H1 (cell line): ENCODE data around the gene CASQ1. TPM values are rescaled to one million over a fixed set of nuclear protein-coding genes. Genes with fewer than 3 reads are reported as not detected.

Experiments used
- CTCF ChIA-PET: fragments of 300-600 bp; sonication (Branson Sonifier 250); formaldehyde crosslinking; loops from one replicate; lab custom pipeline; 2021; ENCODE audit not compliant: partially characterized antibody; lab: Charles Lee
- POLR2A ChIA-PET: fragments of 300-600 bp; sonication (Branson Sonifier 250); formaldehyde crosslinking; loops from one replicate; lab custom pipeline; 2021; ENCODE audit warnings: inconsistent platforms; ENCODE audit not compliant: partially characterized antibody; lab: Charles Lee
- DNase-seq, 2 experiments: peaks; one replicate each; pipeline versions ENCODE4 v3.0.0 to v3.0.0-alpha.2; 2010 to 2022; ENCODE audit warnings: low spot score in 2 of 2, low read depth in 1 of 2, mixed read lengths in 1 of 2
- FAIRE-seq: peaks from 2 replicates; lab custom pipeline; 2011; peaks lifted over from hg19 to GRCh38; lab: Jason Lieb, UNC
- H2AFZ ChIP-seq: 2 replicates; pipeline ENCODE4 v1.8.1; 2012; ENCODE audit warnings: low read length, inconsistent platforms
- H2AK5ac ChIP-seq: 2 replicates; pipeline ENCODE4 v1.6.1; 2013; ENCODE audit warnings: low read depth, low read length
- H2BK120ac ChIP-seq: replicated peaks from 2 replicates; pipeline ENCODE3; 2013; ENCODE audit warnings: low read depth, low read length, inconsistent platforms
- H2BK12ac ChIP-seq: 2 replicates; pipeline ENCODE4 v1.6.1; 2013; ENCODE audit warnings: low read depth, low read length
- H2BK15ac ChIP-seq: 2 replicates; pipeline ENCODE4 v1.6.1; 2013; ENCODE audit warnings: low read length
- H2BK20ac ChIP-seq: 2 replicates; pipeline ENCODE4 v1.6.1; 2013; ENCODE audit warnings: low read length
- H2BK5ac ChIP-seq: 2 replicates; pipeline ENCODE4 v1.6.1; 2013; ENCODE audit warnings: low read depth, low read length
- H3K14ac ChIP-seq: 2 replicates; pipeline ENCODE4 v1.6.1; 2013; ENCODE audit warnings: inconsistent platforms; ENCODE audit not compliant: insufficient read length
- H3K18ac ChIP-seq: 2 replicates; pipeline ENCODE4 v1.6.1; 2013; ENCODE audit warnings: low read length; ENCODE audit errors: extremely low read depth
- H3K23ac ChIP-seq: 2 replicates; pipeline ENCODE4 v1.6.1; 2013; ENCODE audit warnings: inconsistent platforms; ENCODE audit not compliant: insufficient read length
- H3K23me2 ChIP-seq: 2 replicates; pipeline ENCODE4 v1.6.1; 2013; ENCODE audit warnings: low read depth, low read length
- H3K27ac ChIP-seq: 2 replicates; pipeline ENCODE4 v1.6.1; 2011; ENCODE audit warnings: low read depth, low read length, inconsistent platforms
- H3K27me3 ChIP-seq, 4 experiments: replicated peaks in 1 of 4; 1 replicate in 1 of 4; 2 replicates in 3 of 4; pipeline versions ENCODE4 v1.6.1 to v1.8.1; 2011 to 2013; ENCODE audit warnings: low read length in 3 of 4, mild to moderate bottlenecking in 3 of 4, inconsistent platforms in 2 of 4, mixed read lengths in 2 of 4, moderate library complexity in 1 of 4; ENCODE audit not compliant: control insufficient read depth in 3 of 4, insufficient read depth in 3 of 4; ENCODE audit errors: extremely low read depth in 1 of 4
- H3K36me3 ChIP-seq, 4 experiments: 2 replicates each; pipeline versions ENCODE4 v1.6.1 to v1.8.1; 2011 to 2013; ENCODE audit warnings: mild to moderate bottlenecking in 4 of 4, low read length in 3 of 4, moderate library complexity in 2 of 4, control low read depth in 1 of 4, inconsistent platforms in 1 of 4; ENCODE audit not compliant: insufficient read depth in 4 of 4, control insufficient read depth in 2 of 4
- H3K4ac ChIP-seq: replicated peaks from 2 replicates; pipeline ENCODE3; 2013; ENCODE audit warnings: low read length, low read depth, mixed read lengths, inconsistent platforms; ENCODE audit not compliant: insufficient read length
- H3K4me1 ChIP-seq, 4 experiments: replicated peaks in 1 of 4; 1 replicate in 1 of 4; 2 replicates in 3 of 4; pipeline versions ENCODE4 v1.6.1 to v1.8.1; 2011 to 2013; ENCODE audit warnings: low read length in 3 of 4, inconsistent platforms in 2 of 4, mixed read lengths in 1 of 4; ENCODE audit not compliant: insufficient read depth in 4 of 4, control insufficient read depth in 3 of 4
- H3K4me2 ChIP-seq, 2 experiments: 2 replicates each; pipeline versions ENCODE4 v1.6.1 to v1.8.1; 2011 to 2013; ENCODE audit warnings: low read depth in 2 of 2, low read length in 2 of 2, control low read depth in 1 of 2, inconsistent platforms in 1 of 2, mild to moderate bottlenecking in 1 of 2; ENCODE audit not compliant: insufficient read depth in 1 of 2
- H3K4me3 ChIP-seq, 4 experiments: fragments of 200-600, 300-600 bp in 1 of 4; sonication (generic), shearing (Covaris generic), sonication (Bioruptor Twin) in 1 of 4; 2 replicates each; pipeline versions ENCODE4 v1.5.1 to v1.8.1; 2011 to 2016; ENCODE audit warnings: low read length in 4 of 4, low read depth in 3 of 4, control low read depth in 2 of 4, inconsistent platforms in 2 of 4, mild to moderate bottlenecking in 2 of 4, mixed read lengths in 1 of 4, moderate library complexity in 1 of 4; ENCODE audit not compliant: insufficient read depth in 2 of 4; ENCODE audit errors: extremely low read depth in 1 of 4
- H3K56ac ChIP-seq: replicated peaks from 2 replicates; pipeline ENCODE3; 2013; ENCODE audit warnings: low read depth, mild to moderate bottlenecking, mixed read lengths, low read length, inconsistent platforms; ENCODE audit not compliant: insufficient read length
- H3K79me1 ChIP-seq: 2 replicates; pipeline ENCODE4 v1.6.1; 2013; ENCODE audit warnings: low read depth, low read length, control low read depth
- H3K79me2 ChIP-seq, 2 experiments: 2 replicates each; pipeline versions ENCODE4 v1.6.1 to v1.8.1; 2012 to 2013; ENCODE audit warnings: low read length in 2 of 2, mild to moderate bottlenecking in 2 of 2, inconsistent platforms in 1 of 2; ENCODE audit not compliant: insufficient read depth in 2 of 2, control insufficient read depth in 1 of 2
- H3K9ac ChIP-seq, 4 experiments: replicated peaks in 1 of 4; 1 replicate in 1 of 4; 2 replicates in 3 of 4; pipeline versions ENCODE4 v1.6.1 to v1.8.1; 2011 to 2013; ENCODE audit warnings: low read depth in 3 of 4, low read length in 3 of 4, control low read depth in 2 of 4, mild to moderate bottlenecking in 2 of 4, moderate library complexity in 2 of 4, inconsistent platforms in 1 of 4; ENCODE audit errors: extremely low read depth in 1 of 4
- H3K9me3 ChIP-seq, 2 experiments: 2 replicates each; pipeline versions ENCODE4 v1.6.1 to v1.8.1; 2012 to 2013; ENCODE audit warnings: mild to moderate bottlenecking in 2 of 2, moderate library complexity in 2 of 2, control low read depth in 1 of 2, inconsistent platforms in 1 of 2, low read depth in 1 of 2, low read length in 1 of 2, mixed read lengths in 1 of 2; ENCODE audit not compliant: insufficient read depth in 2 of 2
- H4K20me1 ChIP-seq, 2 experiments: replicated peaks in 1 of 2; 2 replicates each; pipeline versions ENCODE3 to v1.8.1; 2011 to 2013; ENCODE audit warnings: inconsistent platforms in 2 of 2, low read length in 2 of 2, mild to moderate bottlenecking in 1 of 2; ENCODE audit not compliant: insufficient read depth in 2 of 2, control insufficient read depth in 1 of 2
- H4K5ac ChIP-seq: 2 replicates; pipeline ENCODE4 v1.6.1; 2013; ENCODE audit warnings: low read length, low read depth, mixed read lengths, inconsistent platforms; ENCODE audit not compliant: insufficient read length
- H4K8ac ChIP-seq: 2 replicates; pipeline ENCODE4 v1.8.0; 2013; ENCODE audit warnings: mild to moderate bottlenecking, moderate library complexity, low read length, inconsistent platforms; ENCODE audit not compliant: insufficient read depth; ENCODE audit errors: extremely low read depth
- H4K91ac ChIP-seq: replicated peaks from 2 replicates; pipeline ENCODE3; 2013; ENCODE audit warnings: low read length, mixed read lengths, inconsistent platforms; ENCODE audit not compliant: insufficient read length
- ASH2L ChIP-seq: fragments of 200-600, 300-600 bp; sonication (generic); IDR thresholded peaks from one replicate; pipeline ENCODE4 v1.7.1; 2017; ENCODE audit warnings: low read length
- BCL11A ChIP-seq, 2 experiments: IDR thresholded peaks; one replicate each; pipeline ENCODE4 v1.6.1; 2011; ENCODE audit warnings: low read depth in 2 of 2, low read length in 2 of 2, mild to moderate bottlenecking in 2 of 2
- CHD2 ChIP-seq: IDR thresholded peaks from 2 replicates; pipeline ENCODE4 v1.6.1; 2012; ENCODE audit warnings: low read length, improper control_type of control experiment
- JUN ChIP-seq: IDR thresholded peaks from 2 replicates; pipeline ENCODE4 v1.6.1; 2011; ENCODE audit warnings: low read depth, mild to moderate bottlenecking, improper control_type of control experiment, low read length
- KDM5A ChIP-seq: fragments of 200-600 bp; IDR thresholded peaks from 2 replicates; pipeline ENCODE4 v1.7.1; 2012; ENCODE audit warnings: mild to moderate bottlenecking, low read length, inconsistent platforms, mixed read lengths
- SIRT6 ChIP-seq: IDR thresholded peaks from one replicate; pipeline ENCODE4 v1.7.1; 2012; ENCODE audit warnings: low read length, inconsistent platforms
- SP4 ChIP-seq: IDR thresholded peaks from 2 replicates; pipeline ENCODE4 v1.6.1; 2012; ENCODE audit warnings: low read length, inconsistent platforms
- TAF1 ChIP-seq: IDR thresholded peaks from 2 replicates; pipeline ENCODE4 v1.6.1; 2011; ENCODE audit warnings: mild to moderate bottlenecking, low read depth, low read length
- YY1 ChIP-seq: IDR thresholded peaks from 2 replicates; pipeline ENCODE4 v1.6.1; 2011; ENCODE audit warnings: low read depth, mild to moderate bottlenecking, low read length
- WGBS, 2 experiments: shearing (Covaris generic) in 1 of 2; methylation state at CpG; one replicate each; pipeline versions ENCODE4 v1.1.6 to v1.1.7; 2013 to 2015; ENCODE audit warnings: low lambda C conversion rate in 2 of 2, mixed read lengths in 2 of 2, inconsistent platforms in 1 of 2, low coverage in 1 of 2, missing lambda C conversion rate in 1 of 2; ENCODE audit not compliant: insufficient replicate concordance in 2 of 2, insufficient coverage in 1 of 2, insufficient read length in 1 of 2; ENCODE audit errors: extremely low coverage in 1 of 2, missing lambda C conversion rate in 1 of 2; 5-methylcytosine and 5-hydroxymethylcytosine counted together
- polyA plus RNA-seq, 7 experiments: library from polyadenylated mRNA; depleted of rRNA in 3 of 7; stranded (reverse) in 5 of 7; unstranded in 2 of 7; fragments of >200 nt in 5 of 7; fragments of 200-250 nt in 2 of 7; gene quantifications; 1 replicate in 5 of 7; 2 replicates in 1 of 7; 4 replicates in 1 of 7; pipeline versions ENCODE4 v1.2.1 to v1.2.3, GENCODE V29; 2011 to 2013; ENCODE audit warnings: missing spikeins in 2 of 7, mixed read lengths in 2 of 7
- total RNA-seq: library from RNA; stranded (reverse); fragmentation: NEBNext Ultra II Directional; extraction: Animal tissue kit (Norgen Biotek cat#: 25700); gene quantifications from 2 replicates; pipeline ENCODE4 v1.2.1, GENCODE V29; 2021

CASQ1 gene
- total and polyA plus RNA-seq, 2 of the 8 experiments (the other 6 are each of a cell fraction or from before 2014, with no cell fraction given) = 0.80 to 1.3 TPM

DNA sequence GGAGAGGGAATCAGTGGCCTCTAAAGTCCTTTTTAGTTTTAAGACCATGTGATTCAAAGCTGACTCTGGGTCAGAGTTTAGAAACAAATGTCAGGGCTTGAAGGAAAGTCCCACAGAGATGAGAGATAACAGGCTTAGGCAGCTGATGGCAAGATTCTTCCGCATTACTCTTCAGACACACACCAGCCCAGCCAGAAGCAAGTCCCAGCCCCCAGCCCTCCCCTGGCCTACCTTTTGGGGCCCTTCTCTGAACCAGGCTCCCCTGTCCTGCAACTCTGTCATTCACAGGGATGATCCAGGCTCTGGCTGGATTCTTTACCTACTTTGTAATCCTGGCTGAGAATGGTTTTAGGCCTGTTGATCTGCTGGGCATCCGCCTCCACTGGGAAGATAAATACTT is 13.1 kb upstream of the CASQ1 start:
- Histone ChIP-seq H4K8ac (no peak overlapping the region), H3K79me2 (no peaks in the 10 kb centered on the region), H2BK20ac (no peak overlapping the region), H2BK12ac (no peak overlapping the region), H4K20me1 (no peaks in the 10 kb centered on the region), H2AK5ac (no peak overlapping the region), H3K23ac (no peak overlapping the region), H3K9ac (no peak overlapping the region), H3K18ac (no peak overlapping the region), H3K4me2 (no peak overlapping the region), H3K14ac (no peak overlapping the region), H3K4me3 (no peak overlapping the region), H2BK120ac (no peak overlapping the region), H4K5ac (no peak overlapping the region), H3K4ac (no peak overlapping the region), H2AFZ (peak overlapping the region; percentile 70), H4K91ac (no peak overlapping the region), H3K27me3 (peaks cover 0 to 2% (median 0%) of the 10 kb centered on the region in 4 experiments; a peak in 1 of 7 replicates), H3K36me3 (no peaks in the 10 kb centered on the region), H2BK15ac (no peak overlapping the region), H2BK5ac (peak overlapping the region; percentile 21; the same call in 1 of the 2 replicates), H3K56ac (no peak overlapping the region), H3K9me3 (no peaks in the 10 kb centered on the region), H3K23me2 (no peaks in the 10 kb centered on the region; the same call in 1 of the 2 replicates), H3K4me1 (peaks cover 0 to 11% (median 3%) of the 10 kb centered on the region in 4 experiments; a peak in 6 of 7 replicates), H3K79me1 (no peaks in the 10 kb centered on the region), H3K27ac (no peak overlapping the region)
- no peak for DNase-seq
- WGBS, 2 experiments = 93% methylated on average over 2 of the region's 2 CpGs; no CpG with 5 or more reads in 1 of the 2 experiments
- FAIRE-seq = no peak
- ChIA-PET CTCF (interaction anchor here (0.8 to 1.1 kb wide), 4 partner anchors 9 to 43 kb away, joined by 3 to 6 read pairs (median 4); no protein-coding TSS in a partner anchor), POLR2A (interaction anchor here (0.9 to 1.6 kb wide), 3 partner anchors 15 to 29 kb away, joined by 3 read pairs; no protein-coding TSS in a partner anchor)
- TF ChIP-seq CHD2 (no peak), SP4 (no peak), TAF1 (no peak), BCL11A (IDR thresholded peaks at IDR 0.05; ENCODE audit: low read depth in 2 of 2, low read length in 2 of 2) (no peak), JUN (no peak), YY1 (no peak), SIRT6 (no peak), ASH2L (no peak), KDM5A (no peak)
